Mammary epithelial cell (primary cell): ENCODE data around the gene TMEM132D.

Source experiments
- CTCF ChIP-seq, 2 donors: IDR thresholded peaks in 1 of 2; conservative IDR thresholded peaks in 1 of 2; 2 replicates each; pipeline ENCODE4 v1.5.1; 2011 to 2012; ENCODE audit warnings: inconsistent platforms in 2 of 2, low read length in 2 of 2, mild to moderate bottlenecking in 2 of 2, control low read depth in 1 of 2, low read depth in 1 of 2; ENCODE audit not compliant: insufficient read depth in 1 of 2; ENCODE audit errors: extremely low read depth in 1 of 2
- EZH2 ChIP-seq: IDR thresholded peaks from 2 replicates; pipeline ENCODE4 v1.6.1; 2012; ENCODE audit warnings: low read length, inconsistent platforms, borderline replicate concordance

- TF ChIP-seq CTCF (conservative IDR thresholded peaks at IDR 0.05 in 1 of 2, IDR thresholded peaks at IDR 0.05 in 1 of 2; ENCODE audit: extremely low read depth in 1 of 2, insufficient read depth in 1 of 2, low read depth in 1 of 2, low read length in 2 of 2) (no peak), EZH2 (no peak)
Observed at GRCh38 chr12:129325566-129325965, 578.3 kb downstream of the TMEM132D start.
